Measurements from ENCODE around the gene PLA2G6.
"Not testable (repeated sequence)": the region's sequence is repeated elsewhere in the genome, so short reads cannot be mapped to it uniquely, and the experiment has no call there.

The PLA2G6 gene

GRCh38 chr22:38129856-38130255, 51.8 kb downstream of the PLA2G6 start:
- DNase-seq (ENCODE audit: low spot score), result no peak

DNA sequence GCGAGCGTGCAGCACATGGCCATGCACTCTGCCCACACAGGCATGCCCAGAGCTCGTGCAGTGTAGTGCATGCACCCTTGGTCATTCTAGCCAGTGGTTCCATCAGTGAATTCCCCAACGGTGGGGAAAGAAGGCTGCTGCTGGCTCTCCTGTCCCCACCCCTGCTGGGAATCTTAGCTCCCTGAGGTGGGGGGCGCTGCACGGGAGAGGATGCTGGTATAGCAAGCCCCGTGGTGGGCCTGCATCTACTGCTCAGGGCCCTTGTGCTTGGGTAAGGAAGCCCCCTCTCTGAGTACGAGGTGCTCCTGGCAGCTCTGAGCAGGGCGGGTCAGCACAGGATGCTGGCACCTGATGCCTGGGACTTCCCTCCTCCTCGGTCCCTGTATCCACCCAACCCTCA, 52.6 kb downstream of the PLA2G6 start:
- no peak for DNase-seq (ENCODE audit: low spot score)

DNA sequence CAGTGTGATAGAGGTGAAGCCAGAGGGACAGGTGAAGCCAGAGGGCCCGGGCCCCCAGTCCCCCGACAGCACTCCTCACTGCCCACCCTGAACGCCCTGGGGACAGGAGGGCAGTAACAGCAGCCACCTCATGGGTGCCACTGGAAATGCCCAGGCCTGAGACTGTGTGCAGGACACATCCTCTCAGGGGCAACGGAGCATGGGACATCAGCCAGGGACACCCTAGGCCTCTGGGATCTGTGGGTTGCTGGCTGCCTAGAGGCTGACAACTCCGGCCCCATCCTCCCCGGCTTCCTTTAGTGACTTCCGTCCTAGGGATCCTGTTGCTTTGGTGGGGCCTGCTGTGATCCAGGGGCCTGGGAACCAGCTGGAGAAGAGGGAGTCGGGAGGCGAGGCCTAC, 53.8 kb downstream of the PLA2G6 start:
- no peak for DNase-seq (ENCODE audit: low spot score)

- peak; percentile 80 for DNase-seq (ENCODE audit: low spot score)
These were observed 54.5 kb downstream of the PLA2G6 start for GRCh38 chr22:38126928-38127668.

- no peak for DNase-seq (ENCODE audit: low spot score)
These were observed 55.9 kb downstream of the PLA2G6 start for GRCh38 chr22:38125751-38126201.

DNA sequence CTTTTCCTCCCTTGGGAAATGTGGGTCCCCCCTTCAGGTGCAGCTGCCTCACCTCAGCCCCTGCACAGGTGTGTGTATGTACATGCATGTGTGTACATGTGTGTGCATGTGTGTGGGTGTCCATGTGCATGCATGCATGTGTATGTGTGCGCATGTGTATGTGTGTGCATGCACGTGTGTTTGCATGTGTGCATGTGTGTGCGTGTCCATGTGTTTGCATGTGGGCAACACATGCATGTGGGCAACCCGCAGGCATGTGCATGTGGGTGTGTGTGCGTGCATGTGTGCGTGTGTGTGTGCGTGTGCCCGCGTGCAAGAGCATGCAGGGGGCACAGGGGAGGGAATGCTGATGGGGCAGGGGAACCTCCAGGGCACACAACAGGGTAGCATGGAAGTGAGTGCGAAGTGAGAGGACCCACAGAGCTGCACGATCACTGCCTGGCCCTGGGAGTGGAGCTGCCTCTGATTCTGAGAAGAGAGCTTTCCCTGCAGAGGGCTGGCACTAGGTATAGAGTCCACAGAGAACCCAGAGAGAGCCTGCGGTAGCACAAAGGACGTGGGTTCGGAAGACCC, 56.5 kb downstream of the PLA2G6 start:
- DNase-seq (ENCODE audit: low spot score), result no peak

GRCh38 chr22:38124236-38124974, 57.2 kb downstream of the PLA2G6 start:
- no peak for DNase-seq (ENCODE audit: low spot score)

DNA sequence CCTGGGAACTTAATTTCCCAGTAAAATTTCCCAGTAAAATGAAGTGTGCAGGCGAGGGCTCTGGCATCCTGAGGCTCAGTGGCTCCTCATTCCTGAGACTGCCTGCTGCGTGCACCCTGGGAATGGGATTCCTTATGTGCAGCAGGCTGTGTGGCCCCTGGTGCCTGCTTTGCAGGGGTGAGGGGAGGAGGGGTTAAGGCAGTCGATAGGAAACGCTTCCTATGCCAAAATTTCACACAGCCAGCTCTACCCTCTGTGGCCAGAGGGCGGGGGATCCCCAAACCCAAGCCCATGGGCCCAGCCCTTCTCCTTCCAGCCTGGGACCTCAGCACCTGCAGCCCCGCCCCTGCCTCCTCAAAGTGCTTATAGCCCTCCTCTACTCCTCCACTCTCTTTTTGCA, 59.0 kb downstream of the PLA2G6 start:
- DNase-seq (ENCODE audit: low spot score), result no peak

- DNase-seq (ENCODE audit: low spot score), result no peak
These were observed 61.1 kb downstream of the PLA2G6 start for GRCh38 chr22:38120359-38121110.

DNA sequence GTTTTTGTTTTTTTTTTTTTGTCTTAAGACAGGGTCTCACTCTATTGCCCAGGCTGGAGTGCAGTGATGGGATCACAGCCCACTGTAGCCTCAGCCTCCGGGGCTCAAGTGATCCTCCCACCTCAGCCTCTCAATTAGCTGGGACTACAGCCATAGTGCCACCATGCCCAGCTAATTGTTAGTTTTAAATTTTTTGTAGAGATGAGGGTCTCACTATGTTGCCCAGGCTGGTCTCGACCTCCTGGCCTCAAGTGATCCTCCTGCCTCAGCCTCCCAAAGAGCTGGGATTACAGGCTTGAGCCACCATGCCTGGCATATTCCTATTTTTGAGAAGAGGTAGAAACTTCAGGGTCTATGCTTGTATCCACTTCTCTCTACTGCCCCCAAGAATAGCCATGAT, 62.9 kb downstream of the PLA2G6 start:
- DNase-seq (ENCODE audit: low spot score), result not testable (repeated sequence)

- DNase-seq (ENCODE audit: low spot score), result no peak
These were observed 63.4 kb downstream of the PLA2G6 start for GRCh38 chr22:38118182-38118581.

DNA sequence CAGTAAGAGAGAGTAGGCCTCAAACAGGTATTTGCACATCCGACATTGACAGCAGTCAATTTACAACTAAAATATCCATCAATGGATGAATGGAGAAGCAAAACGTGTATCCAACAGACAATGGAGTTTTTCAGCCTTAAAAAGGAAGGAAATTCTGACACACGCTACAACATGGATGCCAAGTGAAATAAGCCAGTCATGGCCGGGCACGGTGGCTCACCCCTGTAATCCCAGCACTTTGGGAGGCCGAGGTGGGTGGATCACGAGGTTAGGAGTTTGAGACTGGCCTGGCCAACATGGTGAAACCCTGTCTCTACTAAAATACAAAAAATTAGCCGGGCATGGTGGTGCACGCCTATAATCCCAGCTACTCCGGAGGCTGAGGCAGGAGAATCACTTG, 64.1 kb downstream of the PLA2G6 start:
- not testable (repeated sequence) for DNase-seq (ENCODE audit: low spot score)

GRCh38 chr22:38115423-38116205, 66.0 kb downstream of the PLA2G6 start:
- no peak for DNase-seq (ENCODE audit: low spot score)

- DNase-seq (ENCODE audit: low spot score), result peak; percentile 79
These were observed 66.9 kb downstream of the PLA2G6 start for GRCh38 chr22:38114484-38115398.

GRCh38 chr22:38112381-38112780, 69.2 kb downstream of the PLA2G6 start:
- DNase-seq (ENCODE audit: low spot score), result no peak

DNA sequence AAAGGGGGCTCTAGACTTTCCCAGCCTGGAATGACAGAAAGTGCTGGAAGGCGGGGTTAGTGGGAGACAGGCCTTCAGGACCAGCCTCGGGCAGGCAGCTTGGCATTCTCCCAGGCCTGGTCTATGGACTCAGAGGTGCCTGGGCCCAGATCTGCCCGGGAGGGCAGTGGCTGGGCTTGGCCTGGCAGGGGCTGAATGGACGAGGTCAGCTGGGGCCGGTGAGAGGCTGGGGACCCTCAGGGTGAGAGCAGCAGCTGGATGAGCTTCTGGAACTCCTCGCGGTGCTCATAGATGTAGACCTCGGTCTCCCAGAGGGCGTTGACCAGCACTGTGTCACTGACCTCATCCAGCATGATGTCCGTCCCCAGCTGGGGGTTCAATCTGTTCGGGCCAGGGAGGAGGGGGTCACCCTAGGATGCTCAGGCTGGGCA, 69.7 kb downstream of the PLA2G6 start:
- DNase-seq (ENCODE audit: low spot score), result no peak

DNA sequence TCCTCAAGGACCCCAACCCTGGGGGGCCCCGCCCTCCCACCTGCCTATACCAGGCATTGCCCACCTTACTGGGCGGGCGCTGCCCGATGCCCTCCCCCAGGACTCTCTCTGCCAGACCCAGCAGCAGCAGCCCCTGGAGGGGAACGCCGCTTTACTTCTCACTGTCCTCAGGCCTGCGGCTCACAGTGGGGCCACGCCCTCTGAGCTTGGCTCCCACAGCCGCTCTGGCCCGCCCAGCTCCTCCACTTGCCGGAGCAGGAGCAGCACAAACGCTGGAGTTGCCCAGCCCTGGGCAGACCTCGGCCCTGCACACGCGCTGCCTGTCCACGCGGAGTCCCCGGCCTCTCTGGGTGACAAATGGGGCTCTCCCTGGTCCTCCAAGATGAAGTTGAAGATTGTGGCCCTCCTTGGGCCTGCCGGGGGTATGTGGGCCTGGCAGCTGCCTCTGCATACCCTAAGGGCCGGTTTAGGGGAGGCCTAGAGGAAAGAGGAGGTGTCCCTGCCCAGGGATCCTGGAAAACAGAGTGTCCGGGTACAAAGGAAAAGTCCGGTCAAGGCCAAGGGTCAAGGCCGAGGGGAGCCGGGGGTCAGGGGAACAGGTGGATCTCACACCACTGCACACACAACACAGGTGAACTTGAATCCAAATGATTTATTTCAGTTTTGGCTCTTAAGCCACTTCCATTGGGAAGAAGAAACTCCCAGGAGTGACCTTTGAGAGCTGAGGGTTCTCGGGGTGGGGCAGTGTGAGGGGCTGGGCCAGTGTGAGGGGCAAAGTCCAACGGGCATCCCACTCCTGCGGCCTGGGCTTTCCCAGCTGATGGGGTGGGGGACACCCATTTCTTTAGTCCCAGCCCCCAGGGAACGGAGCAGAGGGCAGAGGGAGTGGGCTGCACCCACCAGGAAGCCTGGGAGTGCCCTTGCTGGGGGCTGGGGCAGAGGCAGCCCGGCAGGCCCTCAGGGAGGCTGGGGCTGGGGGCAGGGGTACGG, 70.5 kb downstream of the PLA2G6 start:
- no peak for DNase-seq (ENCODE audit: low spot score)

GRCh38 chr22:38110008-38110862, 71.4 kb downstream of the PLA2G6 start, which contains the start of gene BAIAP2L2:
Gene BAIAP2L2, minus strand, starts transcription at chr22:38110684. Its CDS starts 159 bp downstream, at chr22:38110525.
- no peak for DNase-seq (ENCODE audit: low spot score)
